Measurements from ENCODE around the gene PRKCB. TPM values are rescaled to one million over a fixed set of nuclear protein-coding genes. Genes with fewer than 3 reads are reported as not detected.

Gene PRKCB
- total and polyA plus RNA-seq, 2 experiments from 2014 or later: 3.7 to 16.4 TPM

- no peaks in the 10 kb centered on the region for H3F3A ChIP-seq (replicated peaks; ENCODE audit: low read depth)
- DNase-seq (ENCODE audit: low spot score): peak; percentile 81
- no peaks in the 10 kb centered on the region for H3K79me2 ChIP-seq (replicated peaks; ENCODE audit: insufficient read depth)
- no peaks in the 10 kb centered on the region for H4K20me1 ChIP-seq (replicated peaks; ENCODE audit: insufficient read depth)
- peaks cover 43% of the 10 kb centered on the region for H3K4me1 ChIP-seq (ENCODE audit: insufficient read depth)
- Mint-ChIP-seq H3K27ac (peak overlapping the region; percentile 89), H3K9me3 (peaks cover 16% of the 10 kb centered on the region; the same call in 2 of the 3 replicates), H3K36me3 (ENCODE audit: low read depth) (peaks cover 14% of the 10 kb centered on the region; the same call in 2 of the 3 replicates), H3K4me3 (0 out of 3 replicates have a peak overlapping the region, but pooled peaks have one; percentile 2), H3K27me3 (ENCODE audit: insufficient read depth, low read depth, poor library complexity) (peaks cover 6% of the 10 kb centered on the region), H3K4me1 (peaks cover 34% of the 10 kb centered on the region)
- ATAC-seq: peak; percentile 91
- peak overlapping the region; percentile 84 for H3K27ac ChIP-seq (ENCODE audit: low read depth)
- H3K4me3 ChIP-seq: peak overlapping the region; percentile 26
- H2AFZ ChIP-seq: no peak overlapping the region
- H3K9me2 ChIP-seq (ENCODE audit: insufficient read depth): peaks cover 14% of the 10 kb centered on the region
- TF ChIP-seq POLR2AphosphoS5 (IDR thresholded peaks at IDR 0.05; ENCODE audit: low read depth) (no peak), REST (IDR thresholded peaks at IDR 0.05; ENCODE audit: unreplicated experiment) (no peak), ETS1 (IDR thresholded peaks at IDR 0.05) (no peak), ZNF114 (CRISPR knock-in tag; IDR thresholded peaks at IDR 0.05) (no peak), NANOG (IDR thresholded peaks at IDR 0.05; ENCODE audit: borderline replicate concordance) (peak; percentile 100), EZH2phosphoT487 (IDR thresholded peaks at IDR 0.05; ENCODE audit: unreplicated experiment) (no peak)
- 0 out of 2 replicates have a peak, but pooled peaks cover 3% of the 10 kb centered on the region for H3K36me3 ChIP-seq (ENCODE audit: insufficient read depth)
- peaks cover 9% of the 10 kb centered on the region; the same call in 1 of the 2 replicates for H3K27me3 ChIP-seq (ENCODE audit: insufficient read depth)
- H3K4me2 ChIP-seq: peak overlapping the region; percentile 62
Measured at GRCh38 chr16:23786964-23787561, 48.7 kb upstream of the PRKCB start.

- Mint-ChIP-seq H3K27me3 (ENCODE audit: insufficient read depth, low read depth, poor library complexity) (peaks cover 6% of the 10 kb centered on the region), H3K27ac (no peak overlapping the region), H3K4me1 (peaks cover 34% of the 10 kb centered on the region), H3K4me3 (no peak overlapping the region), H3K36me3 (ENCODE audit: low read depth) (peaks cover 14% of the 10 kb centered on the region; the same call in 2 of the 3 replicates), H3K9me3 (peaks cover 16% of the 10 kb centered on the region; the same call in 2 of the 3 replicates)
- Histone ChIP-seq H3K27ac (ENCODE audit: low read depth) (no peak overlapping the region), H3K4me3 (no peak overlapping the region), H3K4me2 (no peak overlapping the region), H2AFZ (no peak overlapping the region), H4K20me1 (replicated peaks; ENCODE audit: insufficient read depth) (no peaks in the 10 kb centered on the region), H3K36me3 (ENCODE audit: insufficient read depth) (0 out of 2 replicates have a peak, but pooled peaks cover 3% of the 10 kb centered on the region), H3K4me1 (ENCODE audit: insufficient read depth) (peaks cover 43% of the 10 kb centered on the region), H3K9me2 (ENCODE audit: insufficient read depth) (peaks cover 14% of the 10 kb centered on the region), H3K79me2 (replicated peaks; ENCODE audit: insufficient read depth) (no peaks in the 10 kb centered on the region), H3K27me3 (ENCODE audit: insufficient read depth) (peaks cover 9% of the 10 kb centered on the region; the same call in 1 of the 2 replicates), H3F3A (replicated peaks; ENCODE audit: low read depth) (no peaks in the 10 kb centered on the region)
- ATAC-seq (no peak), DNase-seq (ENCODE audit: low spot score) (no peak)
- no peak for TF ChIP-seq CTCF (conservative IDR thresholded peaks at IDR 0.05; ENCODE audit: low read depth in 2 of 2)
- TF ChIP-seq EZH2 (IDR thresholded peaks at IDR 0.05; ENCODE audit: low read depth, unreplicated experiment): no peak
- TF ChIP-seq JUNB (IDR thresholded peaks at IDR 0.05; ENCODE audit: unreplicated experiment): no peak
- TF ChIP-seq CREB1 (CRISPR knock-in tag; IDR thresholded peaks at IDR 0.05; ENCODE audit: low read depth): no peak
- TF ChIP-seq REST (IDR thresholded peaks at IDR 0.05; ENCODE audit: unreplicated experiment): no peak
- TF ChIP-seq POLR2AphosphoS5 (IDR thresholded peaks at IDR 0.05; ENCODE audit: low read depth): no peak
- no peak for TF ChIP-seq ZNF114 (CRISPR knock-in tag; IDR thresholded peaks at IDR 0.05)
- TF ChIP-seq EZH2phosphoT487 (IDR thresholded peaks at IDR 0.05; ENCODE audit: unreplicated experiment): no peak
- no peak for TF ChIP-seq NANOG (IDR thresholded peaks at IDR 0.05; ENCODE audit: borderline replicate concordance)
- TF ChIP-seq ZNF331 (CRISPR knock-in tag; IDR thresholded peaks at IDR 0.05; ENCODE audit: low read depth): no peak
- no peak for TF ChIP-seq STAT1 (IDR thresholded peaks at IDR 0.05; ENCODE audit: unreplicated experiment)
Measured at GRCh38 chr16:23788685-23789084, 47.1 kb upstream of the PRKCB start.
